Ectodermal cell (in vitro differentiated cells): Measurements from ENCODE around the gene VAV2.

ENCODE experiments used
- H3K27ac ChIP-seq: 2 replicates; pipeline ENCODE4 v1.7.0; 2013; ENCODE audit warnings: mild to moderate bottlenecking, low read depth, low read length; ENCODE audit not compliant: insufficient read depth, poor library complexity, severe bottlenecking
- H3K27me3 ChIP-seq: 2 replicates; pipeline ENCODE4 v1.7.0; 2013; ENCODE audit warnings: mild to moderate bottlenecking, low read length; ENCODE audit not compliant: insufficient read depth, control insufficient read depth, poor library complexity, severe bottlenecking
- H3K36me3 ChIP-seq: one replicate; pipeline ENCODE4 v1.7.0; 2013; ENCODE audit warnings: low read length; ENCODE audit not compliant: control insufficient read depth, insufficient read depth
- H3K4me1 ChIP-seq: one replicate; pipeline ENCODE4 v1.7.0; 2013; ENCODE audit warnings: low read length; ENCODE audit not compliant: control insufficient read depth, insufficient read depth
- H3K4me3 ChIP-seq: 2 replicates; pipeline ENCODE4 v1.7.0; 2013; ENCODE audit warnings: low read depth, low read length, control low read depth; ENCODE audit not compliant: insufficient read depth
- H3K9me3 ChIP-seq: 2 replicates; pipeline ENCODE4 v1.7.0; 2013; ENCODE audit warnings: mild to moderate bottlenecking, low read length, moderate library complexity; ENCODE audit not compliant: control insufficient read depth
- WGBS, 2 experiments: methylation state at CpG; one replicate each; pipeline ENCODE4 v1.1.7; 2013; ENCODE audit warnings: missing lambda C conversion rate in 2 of 2; 5-methylcytosine and 5-hydroxymethylcytosine counted together

Gene VAV2

GRCh38 chr9:133842721-133843227 is 149.3 kb downstream of the VAV2 start:
- Histone ChIP-seq H3K27me3 (no peaks in the 10 kb centered on the region), H3K27ac (no peak overlapping the region), H3K4me3 (no peak overlapping the region), H3K36me3 (no peaks in the 10 kb centered on the region), H3K4me1 (peaks cover 39% of the 10 kb centered on the region), H3K9me3 (no peaks in the 10 kb centered on the region)
- 89 to 91% methylated on average over 23 of the region's 23 CpGs for WGBS, 2 experiments

- Histone ChIP-seq H3K27me3 (no peaks in the 10 kb centered on the region), H3K4me1 (peaks cover 39% of the 10 kb centered on the region), H3K27ac (no peak overlapping the region), H3K9me3 (no peaks in the 10 kb centered on the region), H3K4me3 (no peak overlapping the region), H3K36me3 (no peaks in the 10 kb centered on the region)
- 56 to 59% methylated on average over 17 of the region's 17 CpGs for WGBS, 2 experiments
These were observed 149.9 kb downstream of the VAV2 start for GRCh38 chr9:133842174-133842573.

GRCh38 chr9:133841167-133841812 is 150.8 kb downstream of the VAV2 start:
- 89 to 92% methylated on average over 10 of the region's 10 CpGs for WGBS, 2 experiments
- H3K27me3 ChIP-seq: no peaks in the 10 kb centered on the region
- H3K9me3 ChIP-seq: no peaks in the 10 kb centered on the region
- H3K36me3 ChIP-seq: no peaks in the 10 kb centered on the region
- peaks cover 39% of the 10 kb centered on the region for H3K4me1 ChIP-seq
- no peak overlapping the region for H3K4me3 ChIP-seq
- no peak overlapping the region for H3K27ac ChIP-seq

DNA sequence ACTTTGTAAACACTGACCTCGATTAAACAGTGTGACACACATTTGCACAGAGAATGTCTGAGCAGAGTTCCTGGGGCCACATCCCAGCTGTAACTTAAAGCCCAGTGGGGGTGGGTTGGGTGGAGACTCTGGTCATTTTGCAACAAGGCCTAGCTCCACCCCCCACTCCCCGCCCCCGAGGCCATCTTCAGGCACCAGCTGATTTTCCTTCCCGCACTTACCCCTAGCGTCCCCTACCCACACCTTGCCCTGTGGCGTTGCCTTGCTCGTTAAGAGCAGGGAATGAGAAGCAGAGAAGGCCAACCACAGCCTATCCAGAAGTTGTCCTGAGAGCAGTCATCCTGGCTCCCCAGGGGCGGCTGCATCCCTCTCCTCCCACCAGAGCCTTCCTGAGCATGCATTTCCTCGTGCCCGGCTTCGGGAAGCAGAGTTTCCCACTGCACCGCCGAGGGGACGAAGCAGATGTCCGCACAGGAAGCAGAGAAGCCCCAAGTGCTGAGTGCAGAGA is 152.2 kb downstream of the VAV2 start:
- Histone ChIP-seq H3K27ac (peak overlapping the region; percentile 80), H3K4me1 (peaks cover 53% of the 10 kb centered on the region), H3K36me3 (no peaks in the 10 kb centered on the region), H3K4me3 (no peak overlapping the region), H3K27me3 (no peaks in the 10 kb centered on the region), H3K9me3 (no peaks in the 10 kb centered on the region)
- WGBS, 2 experiments: 20 to 23% methylated on average over 15 of the region's 15 CpGs

- 88 to 95% methylated on average over 5 of the region's 5 CpGs for WGBS, 2 experiments
- no peak overlapping the region for H3K27ac ChIP-seq
- H3K4me1 ChIP-seq: peaks cover 62% of the 10 kb centered on the region
- H3K4me3 ChIP-seq: no peak overlapping the region
- no peaks in the 10 kb centered on the region for H3K27me3 ChIP-seq
- no peaks in the 10 kb centered on the region for H3K36me3 ChIP-seq
- H3K9me3 ChIP-seq: no peaks in the 10 kb centered on the region
These were observed 153.1 kb downstream of the VAV2 start for GRCh38 chr9:133838859-133839507.

- no peak overlapping the region for H3K27ac ChIP-seq
- no peaks in the 10 kb centered on the region for H3K36me3 ChIP-seq
- peaks cover 63% of the 10 kb centered on the region for H3K4me1 ChIP-seq
- WGBS, 2 experiments: 82 to 84% methylated on average over 13 of the region's 13 CpGs
- H3K27me3 ChIP-seq: no peaks in the 10 kb centered on the region
- H3K4me3 ChIP-seq: no peak overlapping the region
- H3K9me3 ChIP-seq: no peaks in the 10 kb centered on the region
These were observed 154.2 kb downstream of the VAV2 start for GRCh38 chr9:133837627-133838597.

GRCh38 chr9:133836818-133837217 is 155.3 kb downstream of the VAV2 start:
- WGBS, 2 experiments: 90 to 94% methylated on average over 5 of the region's 5 CpGs
- Histone ChIP-seq H3K27ac (no peak overlapping the region), H3K4me1 (peaks cover 53% of the 10 kb centered on the region)

DNA sequence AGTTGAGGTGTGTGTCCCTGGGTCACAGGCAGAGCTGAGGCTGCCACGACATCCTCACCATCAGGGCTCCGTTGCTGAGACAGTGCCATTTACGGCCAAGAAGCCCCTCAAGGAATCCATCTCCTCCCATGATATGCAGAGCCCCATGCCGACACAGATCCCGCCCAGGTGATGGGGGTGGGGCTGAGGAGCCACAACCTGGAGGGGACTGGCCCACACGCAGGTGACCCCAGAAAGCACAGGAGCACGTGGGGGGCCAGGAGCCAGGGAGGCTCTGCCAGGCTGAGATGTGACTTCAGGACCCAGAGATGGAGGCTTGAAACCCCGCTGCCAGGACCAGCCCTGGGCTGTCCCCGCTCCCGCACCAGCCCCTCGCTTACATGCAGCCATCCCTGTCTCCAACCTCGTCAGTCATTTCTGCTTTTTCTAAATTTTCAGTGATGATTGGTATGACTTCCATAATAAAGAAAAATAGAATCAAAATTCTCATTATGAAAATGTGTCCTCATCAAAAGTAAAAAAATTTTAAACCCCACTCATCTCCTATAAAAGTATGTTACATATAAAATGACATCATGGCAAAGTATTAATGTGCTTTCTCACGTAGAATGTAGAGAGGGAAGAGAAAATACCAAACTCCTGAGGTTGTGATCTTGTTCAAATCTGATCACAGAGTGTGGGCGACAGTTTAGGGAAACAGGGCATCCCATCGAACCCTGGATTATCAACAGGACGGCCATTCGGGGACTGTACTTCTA is 155.9 kb downstream of the VAV2 start:
- WGBS, 2 experiments: 90 to 92% methylated on average over 16 to 17 of the region's 17 CpGs
- no peak overlapping the region for H3K27ac ChIP-seq

More at GRCh38 chr9:133836818-133837217, 155.3 kb downstream of the VAV2 start:
- no peaks in the 10 kb centered on the region for H3K27me3 ChIP-seq
- H3K4me3 ChIP-seq: no peak overlapping the region
- H3K36me3 ChIP-seq: no peaks in the 10 kb centered on the region
- no peaks in the 10 kb centered on the region for H3K9me3 ChIP-seq

DNA sequence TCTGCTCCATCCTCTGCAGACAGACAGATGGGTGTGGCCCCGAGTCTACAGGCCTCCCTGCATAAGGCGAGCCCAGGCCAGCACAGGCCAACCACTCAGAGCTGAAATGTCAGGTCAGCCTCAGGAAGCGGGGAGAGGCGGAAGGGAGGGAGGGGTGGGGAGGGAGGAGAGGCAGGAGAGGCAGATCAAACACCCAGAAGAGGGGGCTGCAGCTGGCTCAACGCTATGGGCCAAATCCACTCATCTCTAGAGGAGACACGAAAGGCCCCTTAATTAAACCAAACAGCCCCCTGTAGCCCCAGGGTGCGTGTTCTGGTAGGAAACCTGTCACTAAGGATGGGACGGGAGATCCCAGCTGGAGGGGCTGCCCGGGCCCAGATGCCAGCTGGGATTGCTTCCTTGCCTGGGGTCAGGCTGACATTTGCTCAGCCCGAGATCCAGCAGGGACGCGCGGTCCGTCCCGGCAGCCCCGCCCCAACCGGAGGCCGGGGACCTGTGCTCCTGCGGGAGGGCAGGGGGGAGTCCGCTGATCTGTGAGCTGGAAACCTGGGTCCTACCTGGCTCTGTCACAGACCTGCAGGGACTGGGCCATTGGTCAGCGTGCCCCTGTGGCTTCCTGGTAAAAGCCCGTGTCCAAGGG is 156.7 kb downstream of the VAV2 start:
- Histone ChIP-seq H3K4me3 (no peak overlapping the region), H3K27ac (no peak overlapping the region), H3K9me3 (no peaks in the 10 kb centered on the region), H3K27me3 (no peaks in the 10 kb centered on the region), H3K36me3 (no peaks in the 10 kb centered on the region), H3K4me1 (peaks cover 40% of the 10 kb centered on the region)
- 60 to 66% methylated on average over 22 of the region's 22 CpGs for WGBS, 2 experiments

More for the DNA sequence above, 155.9 kb downstream of the VAV2 start:
- Histone ChIP-seq H3K4me3 (no peak overlapping the region), H3K36me3 (no peaks in the 10 kb centered on the region), H3K27me3 (no peaks in the 10 kb centered on the region), H3K4me1 (peaks cover 48% of the 10 kb centered on the region), H3K9me3 (no peaks in the 10 kb centered on the region)
